DMS 273 (cell line): ENCODE data around the gene C2.
"Not testable (repeated sequence)": the region's sequence is repeated elsewhere in the genome, so short reads cannot be mapped to it uniquely, and the experiment has no call there.

Experiments
- DNase-seq: peaks from one replicate; lab custom pipeline; 2025; ENCODE audit not compliant: unreplicated experiment; lab: John Stamatoyannopoulos, UW

Gene C2

DNA sequence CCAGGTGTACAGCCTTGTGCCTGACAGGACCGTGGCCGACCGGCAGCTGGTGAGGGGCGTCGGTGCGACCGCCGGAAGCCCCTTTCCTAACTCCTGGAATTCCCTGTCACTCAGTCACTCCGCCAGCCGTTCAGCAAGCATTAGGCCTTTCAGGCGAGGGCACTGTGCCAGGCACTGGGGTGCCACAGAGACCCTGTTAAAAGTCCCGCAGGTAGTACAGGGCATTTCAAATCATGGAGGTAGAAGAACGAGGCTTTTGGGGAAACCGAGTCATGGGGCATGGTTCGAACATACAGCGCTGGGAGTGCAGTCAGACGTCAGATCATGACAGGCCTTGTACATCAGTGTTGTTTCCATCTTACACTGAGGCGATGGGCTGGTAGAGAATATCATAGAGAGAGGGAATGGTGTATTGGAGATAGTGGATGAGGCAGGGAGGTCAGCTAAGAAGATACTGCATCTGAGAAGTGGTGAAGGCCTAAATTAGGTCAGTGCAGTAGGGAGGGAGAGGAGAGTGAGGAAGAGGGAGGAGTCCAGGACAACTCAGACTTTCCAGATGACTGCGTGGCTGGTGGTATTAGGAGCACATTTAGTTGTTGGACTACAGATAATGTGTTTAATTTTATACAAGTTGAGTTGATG is 45.3 kb downstream of the C2 start:
- no peak for DNase-seq

DNA sequence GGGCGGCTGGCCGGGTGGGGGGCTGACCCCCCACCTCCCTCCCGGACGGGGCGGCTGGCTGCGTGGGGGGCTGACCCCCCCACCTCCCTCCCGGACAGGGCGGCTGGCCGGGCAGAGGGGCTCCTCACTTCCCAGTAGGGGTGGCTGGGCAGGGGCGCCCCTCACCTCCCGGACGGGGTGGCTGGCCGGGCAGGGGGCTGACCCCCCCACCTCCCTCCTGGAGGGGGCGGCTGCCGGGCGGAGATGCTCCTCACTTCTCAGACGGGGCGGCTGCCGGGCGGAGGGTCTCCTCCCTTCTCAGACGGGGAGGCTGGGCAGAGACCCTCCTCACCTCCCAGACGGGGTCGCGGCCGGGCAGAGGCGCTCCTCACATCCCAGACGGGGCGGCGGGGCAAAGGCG is 48.5 kb downstream of the C2 start:
- not testable (repeated sequence) for DNase-seq

DNA sequence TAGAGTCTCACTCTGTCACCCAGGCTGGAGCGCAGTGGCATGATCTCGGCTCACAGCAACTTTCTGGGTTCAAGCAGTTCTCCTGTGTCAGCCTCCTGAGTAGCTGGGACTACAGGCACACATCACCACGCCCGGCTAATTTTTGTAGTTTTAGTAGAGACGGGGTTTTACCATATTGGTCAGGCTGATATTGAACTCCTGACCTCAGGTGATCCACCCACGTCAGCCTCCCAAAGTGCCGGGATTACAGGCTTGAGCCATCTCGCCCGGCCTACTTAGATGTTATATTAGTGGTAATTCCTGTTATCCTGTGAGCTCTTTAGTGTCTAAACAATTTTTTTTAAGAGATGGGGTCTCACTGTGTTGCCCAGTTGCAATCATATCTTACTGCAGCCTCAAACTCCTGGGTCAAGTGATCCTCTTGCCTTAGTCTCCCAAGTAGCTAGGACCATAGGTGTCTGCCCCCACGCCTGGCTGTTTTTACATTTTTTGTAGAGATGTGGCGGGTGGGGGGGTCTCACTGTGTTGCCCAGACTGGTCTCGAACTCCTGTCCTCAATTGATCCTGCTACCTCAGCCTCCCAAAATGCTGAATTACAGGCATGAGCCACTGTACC is 50.4 kb downstream of the C2 start:
- no peak for DNase-seq

DNA sequence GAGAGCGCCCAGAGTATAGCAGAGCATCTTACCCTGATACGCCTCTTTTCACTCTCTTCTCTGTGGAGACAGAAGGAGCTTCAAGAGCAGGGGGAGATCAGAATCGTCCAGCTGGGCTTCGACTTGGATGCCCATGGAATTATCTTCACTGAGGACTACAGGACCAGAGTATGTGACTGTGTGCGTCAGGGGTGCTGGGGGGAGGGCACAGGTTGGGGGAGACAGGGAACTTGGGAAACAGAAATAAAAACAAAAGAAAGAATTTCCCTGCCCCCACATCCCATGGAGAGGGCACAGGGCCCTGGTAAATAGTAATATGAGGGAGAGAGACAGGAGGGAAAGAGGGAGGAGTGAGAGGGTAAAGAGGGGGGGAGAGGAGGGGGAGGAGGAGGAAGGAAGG is 51.3 kb downstream of the C2 start:
- no peak for DNase-seq

DNA sequence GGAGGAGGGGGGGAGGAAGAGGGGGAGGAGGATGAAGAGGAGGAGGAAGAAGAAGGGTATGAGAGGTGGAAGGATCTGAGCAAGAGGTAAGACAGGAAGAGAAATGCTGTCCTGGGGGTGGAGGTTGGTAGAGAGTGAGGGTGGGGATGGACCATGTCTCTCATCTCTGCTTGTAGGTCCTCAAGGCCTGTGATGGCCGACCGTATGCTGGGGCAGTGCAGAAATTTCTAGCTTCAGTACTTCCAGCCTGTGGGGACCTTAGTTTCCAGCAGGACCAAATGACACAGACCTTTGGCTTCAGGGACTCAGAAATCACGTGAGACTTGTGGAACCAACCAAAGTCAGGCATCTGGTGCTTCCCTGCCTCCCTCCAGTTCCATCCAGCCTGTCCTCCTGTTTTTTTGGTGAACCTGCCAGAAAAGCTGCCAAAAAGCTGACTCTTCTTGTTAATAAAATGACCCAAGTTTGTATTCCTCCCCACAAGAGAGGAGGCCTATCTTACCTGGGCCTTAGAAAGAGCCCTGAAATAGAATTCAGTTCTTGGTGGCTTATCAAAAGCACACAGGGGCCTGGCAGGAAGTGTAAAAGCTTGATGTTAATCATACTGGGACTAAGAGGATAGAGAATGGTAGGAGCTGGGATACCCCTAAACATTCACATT is 51.9 kb downstream of the C2 start:
- no peak for DNase-seq

DNA sequence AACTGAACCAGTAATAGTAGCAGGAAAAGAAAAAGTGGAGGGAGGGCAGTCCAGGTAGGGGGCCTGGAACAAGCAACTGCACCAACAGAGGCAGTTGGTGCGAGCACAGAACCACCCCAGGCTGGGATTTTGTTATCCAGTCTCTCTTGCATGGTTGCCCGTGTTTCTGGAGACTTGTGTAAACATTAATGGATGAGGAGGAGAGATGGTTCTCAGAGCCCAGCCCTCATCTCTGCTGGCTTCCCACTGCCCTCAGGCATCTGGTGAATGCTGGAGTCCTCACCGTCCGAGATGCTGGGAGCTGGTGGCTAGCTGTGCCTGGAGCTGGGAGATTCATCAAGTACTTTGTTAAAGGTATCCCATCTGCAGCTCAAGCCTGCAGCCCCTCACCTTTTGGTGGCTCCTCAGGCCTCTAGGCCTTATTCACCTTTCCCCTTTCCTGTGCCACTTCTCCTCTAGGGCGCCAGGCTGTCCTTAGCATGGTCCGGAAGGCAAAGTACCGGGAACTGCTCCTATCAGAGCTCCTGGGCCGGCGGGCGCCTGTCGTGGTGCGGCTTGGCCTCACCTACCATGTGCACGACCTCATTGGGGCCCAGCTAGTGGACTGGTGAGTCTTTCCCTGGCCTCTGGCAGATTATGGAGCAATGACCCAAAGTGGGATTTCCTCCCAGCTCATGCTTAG is 52.8 kb downstream of the C2 start:
- DNase-seq: not testable (repeated sequence)

DNA sequence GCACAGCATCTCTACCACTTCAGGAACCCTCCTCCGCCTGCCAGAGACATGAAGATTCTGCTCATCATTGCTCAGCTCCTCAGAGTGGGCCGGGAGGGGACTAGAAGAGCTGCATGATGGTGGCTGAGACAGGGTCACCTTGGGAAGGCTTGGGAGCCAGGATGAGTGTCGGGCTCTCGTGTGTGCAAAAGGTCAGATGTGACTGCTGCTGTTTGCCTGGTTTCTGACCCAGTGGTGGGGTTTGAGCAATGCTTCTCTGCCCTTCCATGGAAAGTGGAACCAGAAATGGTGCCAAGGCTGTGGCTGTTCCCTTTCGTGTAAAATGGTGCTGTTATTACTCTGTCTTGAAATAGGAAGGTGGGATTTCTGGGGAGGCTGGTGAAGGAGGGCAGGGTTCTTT is 53.5 kb downstream of the C2 start:
- not testable (repeated sequence) for DNase-seq

DNA sequence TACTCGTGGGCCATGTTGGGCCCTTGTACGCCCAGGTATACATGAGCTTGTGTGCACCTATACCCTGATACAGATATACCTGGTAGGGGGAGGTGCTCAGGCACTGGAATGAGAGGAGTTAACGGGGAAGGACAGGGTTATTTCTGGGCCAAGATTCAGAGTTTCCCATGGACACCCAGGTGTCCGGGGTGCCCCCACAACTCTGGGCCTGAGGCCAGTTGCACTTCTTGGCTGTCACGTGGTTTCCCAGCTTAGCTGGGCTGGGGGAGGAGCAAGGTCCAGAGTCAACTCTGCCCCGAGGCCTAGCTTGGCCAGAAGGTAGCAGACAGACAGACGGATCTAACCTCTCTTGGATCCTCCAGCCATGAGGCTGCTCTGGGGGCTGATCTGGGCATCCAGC is 54.2 kb downstream of the C2 start, which contains the start of gene C4A:
Gene C4A, plus strand, starts transcription at position 314 of the 400 bp plus-strand sequence. Its CDS starts 51 bp downstream, at position 365.
- not testable (repeated sequence) for DNase-seq

DNA sequence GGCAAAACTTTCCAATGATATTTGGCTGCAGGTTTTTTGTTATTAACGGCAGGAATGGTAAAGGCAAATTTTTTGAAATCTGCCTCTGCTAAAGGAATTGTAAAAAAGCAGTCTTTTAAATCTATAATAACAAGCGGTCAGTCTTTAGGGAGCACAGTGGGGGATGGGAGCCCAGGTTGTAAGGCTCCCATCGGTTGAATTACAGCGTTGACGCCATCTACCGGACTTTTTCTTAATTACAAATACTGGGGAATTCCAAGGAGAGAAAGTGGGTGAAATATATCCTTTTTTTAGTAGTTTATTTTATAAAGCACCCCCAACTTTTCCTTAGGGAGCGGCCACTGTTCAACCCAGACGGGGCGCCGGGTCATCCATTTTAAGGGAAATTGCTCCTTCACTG is 61.8 kb downstream of the C2 start:
- not testable (repeated sequence) for DNase-seq

DNA sequence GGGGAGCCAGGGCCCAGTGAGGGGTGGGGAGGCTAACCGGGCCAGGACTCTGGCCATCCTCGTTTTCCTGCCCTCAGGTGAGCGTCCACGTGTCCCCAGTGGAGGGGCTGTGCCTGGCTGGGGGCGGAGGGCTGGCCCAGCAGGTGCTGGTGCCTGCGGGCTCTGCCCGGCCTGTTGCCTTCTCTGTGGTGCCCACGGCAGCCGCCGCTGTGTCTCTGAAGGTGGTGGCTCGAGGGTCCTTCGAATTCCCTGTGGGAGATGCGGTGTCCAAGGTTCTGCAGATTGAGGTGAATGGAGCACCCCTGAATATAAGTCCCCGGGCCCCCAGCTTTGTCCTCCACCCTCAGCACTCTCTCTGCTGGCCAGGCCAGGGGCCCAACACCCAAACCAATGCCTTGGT is 66.9 kb downstream of the C2 start:
- not testable (repeated sequence) for DNase-seq
